ENCODE measurements around the gene VAMP2.

VAMP2 gene

DNA sequence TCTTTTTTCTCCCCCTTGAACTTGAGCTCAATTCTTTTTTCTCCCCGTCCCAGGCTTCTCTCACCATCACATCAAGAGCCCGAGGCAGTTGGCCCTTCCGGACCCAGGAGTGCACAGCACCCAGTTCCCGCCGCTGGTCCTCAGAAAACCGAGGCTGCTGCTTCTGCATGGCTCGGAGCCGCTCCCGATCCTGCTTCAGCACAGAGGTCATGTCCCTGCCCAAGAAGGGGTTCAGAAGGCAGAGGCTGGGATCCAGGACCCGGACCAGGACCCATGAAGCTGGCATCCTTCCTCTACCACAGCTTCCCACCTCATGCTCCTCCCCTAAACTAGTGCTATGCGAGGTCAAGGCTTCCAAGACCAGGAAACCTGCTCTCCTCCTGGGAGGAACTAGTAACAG is 21.0 kb downstream of the VAMP2 start:
- no peak for DNase-seq

DNA sequence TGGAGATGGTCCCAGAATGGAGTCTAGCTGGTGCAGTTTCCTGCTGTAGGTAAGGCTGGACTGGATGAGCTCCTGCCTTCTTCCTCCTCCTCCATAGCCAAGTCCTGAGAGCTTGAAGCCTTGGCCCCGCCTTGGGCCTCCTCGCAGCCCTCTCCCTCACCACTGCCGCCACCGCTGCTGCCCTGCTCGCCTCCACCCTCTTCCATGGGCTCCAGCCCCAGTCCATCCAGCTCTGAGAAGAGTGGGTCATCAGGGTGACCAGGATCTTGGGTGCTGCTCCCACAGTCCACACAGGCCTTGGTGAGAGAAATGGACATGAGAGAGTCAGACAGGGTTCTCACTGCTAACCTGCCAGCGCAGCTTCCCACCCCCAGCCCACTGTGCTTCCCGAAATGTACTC is 21.7 kb downstream of the VAMP2 start:
- DNase-seq: no peak

DNA sequence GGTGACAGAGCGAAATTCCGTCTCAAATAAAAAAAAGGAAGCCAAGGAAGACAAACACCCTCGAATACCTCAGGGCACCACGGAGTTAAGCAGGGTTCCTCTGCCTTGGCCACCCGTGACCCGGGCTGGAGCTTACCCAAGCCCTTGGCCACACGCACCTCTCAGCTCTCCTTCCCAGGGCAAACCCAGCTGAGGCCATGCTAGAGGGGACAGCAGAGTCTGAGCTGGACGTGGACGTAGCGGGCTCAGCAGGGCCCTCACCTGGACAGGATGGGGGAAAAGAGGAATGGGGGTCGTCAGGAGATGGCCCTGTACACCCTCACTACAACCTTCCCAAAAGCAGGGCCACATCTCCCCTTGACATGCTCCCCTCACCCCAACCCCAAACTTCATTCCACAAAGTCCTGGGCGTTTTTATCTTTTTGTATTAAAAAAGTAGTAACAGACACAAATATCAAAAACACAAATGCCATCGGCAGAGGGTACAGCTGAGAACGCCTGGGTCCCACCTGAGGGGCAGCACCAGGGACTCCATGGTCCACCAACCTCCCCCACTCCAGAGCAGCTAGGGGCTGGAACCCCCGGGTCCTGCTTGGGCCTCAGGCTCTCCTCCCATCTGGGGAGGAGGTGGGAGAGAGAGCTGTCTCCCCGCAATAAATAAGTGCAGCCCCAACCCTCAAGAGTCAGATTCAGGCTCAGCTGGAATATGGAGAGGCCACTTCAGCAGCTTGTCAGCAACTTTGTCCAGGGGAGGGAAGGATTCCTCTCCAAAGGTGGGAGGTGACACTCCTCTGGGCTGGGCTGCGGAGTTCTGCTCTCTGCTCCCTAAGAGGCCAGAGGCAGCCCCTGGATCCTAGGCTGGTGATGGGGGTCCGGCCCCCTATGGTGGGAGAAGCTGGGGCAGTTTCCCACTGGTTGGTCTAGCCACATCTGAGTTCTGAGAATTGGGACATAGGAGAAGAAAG is 22.4 kb downstream of the VAMP2 start:
- DNase-seq: no peak

- DNase-seq: peak; percentile 77 to 91
Measured at GRCh38 chr17:8138672-8139371, 23.9 kb downstream of the VAMP2 start.

- DNase-seq: no peak
Measured at GRCh38 chr17:8138374-8138671, 24.4 kb downstream of the VAMP2 start.

GRCh38 chr17:8137645-8138373 is 24.9 kb downstream of the VAMP2 start:
- no peak for DNase-seq

- DNase-seq: no peak
Measured at GRCh38 chr17:8133941-8134340, 28.8 kb downstream of the VAMP2 start.

- DNase-seq: no peak
Measured at GRCh38 chr17:8133399-8133798, 29.3 kb downstream of the VAMP2 start.

DNA sequence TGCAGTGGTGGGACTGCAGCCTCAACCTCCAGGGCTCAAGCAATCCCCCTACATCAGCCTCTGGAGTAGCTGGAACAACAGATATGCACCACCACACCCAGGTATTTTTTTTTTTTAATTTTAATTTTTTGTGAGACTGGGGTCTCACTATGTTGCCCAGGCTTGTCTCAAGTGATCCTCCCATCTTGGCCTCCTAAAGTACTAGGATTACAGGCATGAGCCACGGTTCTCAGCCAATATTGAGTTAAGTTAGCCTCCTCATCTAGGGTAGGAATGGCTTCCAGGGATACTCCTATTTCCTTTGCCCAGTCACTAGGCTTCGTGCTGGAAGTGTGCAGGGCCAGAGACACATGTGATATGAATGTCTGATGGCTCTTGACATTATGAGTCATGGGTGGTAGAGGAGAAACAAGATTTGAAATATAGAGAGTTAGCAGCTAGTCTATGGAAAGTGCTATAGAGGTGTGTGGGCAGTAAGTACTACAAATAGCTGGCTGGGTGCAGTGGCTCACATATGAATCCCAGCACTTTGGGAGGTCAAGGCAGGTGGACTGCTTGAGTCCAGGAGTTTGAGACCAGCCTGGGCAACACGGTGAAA is 30.8 kb downstream of the VAMP2 start:
- no peak for DNase-seq

DNA sequence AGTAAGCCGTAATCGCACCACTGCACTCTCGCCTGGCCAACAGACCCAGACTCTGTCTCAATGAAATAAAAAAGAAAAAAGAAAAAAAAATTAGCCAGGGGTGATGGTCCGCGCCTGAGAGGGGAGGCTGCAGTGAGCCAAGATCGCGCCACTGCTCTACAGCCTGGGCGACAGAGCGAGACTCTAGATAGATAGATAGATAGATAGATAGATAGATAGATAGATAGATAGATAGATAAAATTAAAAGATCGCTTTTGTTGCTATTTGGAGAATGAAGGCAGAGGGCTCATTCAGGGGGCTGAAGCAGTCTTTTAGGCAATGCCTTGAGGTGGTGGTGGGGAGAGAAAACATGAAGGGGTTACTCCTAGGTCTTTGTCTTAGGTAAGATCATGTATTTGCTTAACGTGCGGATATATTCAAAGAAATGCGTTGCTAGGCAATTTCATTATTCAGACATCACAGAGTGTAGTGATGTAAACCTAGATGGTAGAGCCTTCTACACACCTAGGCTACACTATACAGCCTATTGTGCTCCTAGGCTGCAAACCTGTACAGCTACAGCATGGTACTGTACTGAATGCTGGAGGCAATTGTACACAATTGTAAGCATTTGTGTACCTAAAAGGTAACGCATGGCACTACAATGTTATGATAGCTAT is 34.5 kb downstream of the VAMP2 start:
- no peak for DNase-seq

DNA sequence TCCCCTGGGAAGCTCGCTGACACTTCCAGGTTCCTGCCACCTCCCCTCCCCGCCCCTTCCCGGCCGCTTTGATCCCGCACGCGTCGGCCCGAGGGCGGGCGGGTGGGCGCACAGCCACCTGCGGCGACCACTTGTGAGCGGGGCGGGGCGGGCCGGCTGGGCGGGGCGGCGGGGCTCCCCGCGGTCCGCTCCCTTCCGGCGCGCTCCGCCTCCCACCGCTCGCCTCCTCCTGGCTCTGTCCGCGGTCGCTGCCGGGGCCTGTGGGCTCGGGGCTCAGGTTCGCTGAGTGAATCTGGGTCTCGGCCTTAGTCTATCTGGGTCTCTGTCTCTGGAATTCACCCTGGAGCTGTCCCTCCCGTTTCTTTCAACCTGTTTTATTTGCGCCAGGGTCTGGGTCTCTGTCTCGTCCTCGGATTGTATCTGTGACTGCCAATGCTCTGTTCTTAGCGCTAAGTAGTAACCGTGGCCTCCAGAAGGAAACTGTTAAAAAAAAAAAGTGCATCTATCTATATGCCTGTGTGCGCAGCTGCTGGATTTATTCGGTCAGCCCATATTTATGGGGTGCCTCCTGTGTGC is 36.2 kb downstream of the VAMP2 start:
- DNase-seq: no peak

- DNase-seq: no peak
Measured at GRCh38 chr17:8125947-8126490, 36.7 kb downstream of the VAMP2 start.

GRCh38 chr17:8125154-8125946 is 37.4 kb downstream of the VAMP2 start:
- peak; percentile 41 to 44 for DNase-seq

DNA sequence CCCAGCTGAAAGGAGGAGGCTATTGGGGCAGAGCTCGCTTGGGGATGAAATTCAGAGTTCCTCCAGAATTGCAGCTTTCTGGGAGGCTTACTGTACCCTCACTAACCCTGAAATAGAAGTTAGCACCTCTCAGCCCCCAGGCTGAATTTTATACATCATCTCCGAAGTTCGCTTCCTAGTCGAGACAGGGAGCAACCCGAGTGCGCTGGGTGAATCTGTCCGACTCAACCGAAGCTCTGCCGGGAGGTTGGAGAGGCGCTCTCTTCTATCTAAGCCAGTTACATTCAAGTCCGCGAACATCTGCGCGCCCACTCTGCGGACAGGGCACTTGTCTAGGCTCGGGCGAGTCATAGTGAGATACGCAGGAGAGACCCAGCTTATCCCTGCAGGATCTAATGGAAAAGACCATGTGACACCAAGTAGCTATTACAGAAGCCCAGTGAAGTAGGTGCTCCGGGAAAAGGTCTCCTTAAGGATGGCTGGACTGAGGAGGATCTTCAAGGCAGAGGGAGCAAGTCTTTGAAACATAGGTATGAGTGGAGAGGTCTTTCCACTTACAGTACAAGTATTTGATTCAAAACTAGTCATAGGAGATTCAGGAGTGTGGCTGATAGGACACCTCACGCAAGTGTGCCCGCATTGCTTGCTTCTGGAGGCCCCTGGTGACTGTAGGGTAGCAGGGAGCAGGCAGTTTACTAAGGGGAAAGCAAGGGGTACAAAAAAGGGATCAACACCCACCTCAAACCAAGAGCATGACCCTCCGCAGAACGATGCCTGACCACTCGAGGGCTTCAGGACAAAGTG is 38.2 kb downstream of the VAMP2 start:
- DNase-seq: no peak

GRCh38 chr17:8123695-8124349 is 38.9 kb downstream of the VAMP2 start, which contains the start of gene HES7:
HES7 (minus strand) TSS chr17:8124106; CDS start chr17:8124084, 22 bp downstream.
- DNase-seq: no peak

- no peak for DNase-seq
Measured at GRCh38 chr17:8122924-8123694, 39.6 kb downstream of the VAMP2 start.

GRCh38 chr17:8122422-8122923 is 40.3 kb downstream of the VAMP2 start:
- no peak for DNase-seq

DNA sequence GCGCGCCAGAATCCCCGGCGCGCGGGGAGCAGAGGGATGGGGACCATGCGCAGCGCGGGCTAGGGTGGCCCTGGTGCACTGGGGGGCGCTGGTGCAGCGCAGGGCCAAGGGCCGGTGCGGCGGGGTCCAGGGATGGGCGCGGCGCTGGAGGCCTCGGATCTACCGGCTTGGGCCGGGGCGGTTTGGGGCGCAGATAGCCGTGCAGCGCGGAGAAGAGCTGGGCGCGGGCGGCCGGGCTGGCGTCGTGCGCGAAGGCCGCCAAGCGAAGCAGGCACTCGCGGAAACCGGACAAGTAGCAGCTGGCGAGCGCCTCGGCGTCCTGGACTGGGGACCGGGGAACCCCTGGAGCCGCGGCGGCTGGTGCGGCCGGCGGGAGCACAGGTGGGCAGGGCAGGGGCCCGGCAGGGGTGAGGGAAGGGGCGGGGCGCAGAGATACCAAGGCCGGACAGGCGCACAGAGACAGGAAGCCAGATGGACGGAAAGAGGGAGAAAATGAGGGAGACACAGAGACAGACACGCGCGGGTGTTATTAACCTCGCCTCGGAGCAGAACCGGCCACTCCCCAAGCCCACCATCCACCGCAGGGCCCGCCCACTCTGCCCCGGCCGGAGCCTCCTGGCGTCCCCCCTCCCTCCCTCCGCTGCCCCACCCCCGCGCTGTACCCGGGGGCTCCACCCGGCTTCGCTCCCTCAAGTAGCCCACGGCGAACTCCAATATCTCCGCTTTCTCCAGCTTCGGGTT is 40.9 kb downstream of the VAMP2 start:
- no peak for DNase-seq
